HG03025 (cell line): ENCODE results near the gene KIF16B.
"Not testable (repeated sequence)": the region's sequence is repeated elsewhere in the genome, so short reads cannot be mapped to it uniquely, and the experiment has no call there.

Source experiments
- ATAC-seq: cut with Tn5 transposase; IDR thresholded peaks from one replicate; pipeline ENCODE4 v1.9.1; 2021; ENCODE audit warnings: mild to moderate bottlenecking, moderate library complexity; ENCODE audit not compliant: unreplicated experiment, low FRiP score

KIF16B gene

GRCh38 chr20:16526433-16527380 is 46.5 kb downstream of the KIF16B start:
- no peak for ATAC-seq

DNA sequence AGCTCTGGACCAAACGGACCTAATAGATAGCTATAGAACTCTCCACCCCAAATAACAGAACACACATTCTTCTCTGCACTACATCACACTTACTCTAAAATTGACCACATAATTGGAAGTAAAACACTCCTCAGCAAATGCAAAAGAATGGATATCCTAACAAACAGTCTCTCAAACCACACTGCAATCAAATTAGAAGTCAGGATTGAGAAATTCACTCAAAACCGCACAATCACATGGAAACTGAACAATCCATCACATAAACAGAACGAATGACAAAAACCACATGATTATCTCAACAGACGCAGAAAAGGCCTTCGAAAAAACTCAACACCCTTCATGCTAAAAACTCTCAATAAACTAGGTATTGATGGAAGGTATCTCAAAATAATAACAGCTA is 50.6 kb downstream of the KIF16B start:
- not testable (repeated sequence) for ATAC-seq

- ATAC-seq = no peak
Measured at GRCh38 chr20:16520154-16520553, 53.1 kb downstream of the KIF16B start.

DNA sequence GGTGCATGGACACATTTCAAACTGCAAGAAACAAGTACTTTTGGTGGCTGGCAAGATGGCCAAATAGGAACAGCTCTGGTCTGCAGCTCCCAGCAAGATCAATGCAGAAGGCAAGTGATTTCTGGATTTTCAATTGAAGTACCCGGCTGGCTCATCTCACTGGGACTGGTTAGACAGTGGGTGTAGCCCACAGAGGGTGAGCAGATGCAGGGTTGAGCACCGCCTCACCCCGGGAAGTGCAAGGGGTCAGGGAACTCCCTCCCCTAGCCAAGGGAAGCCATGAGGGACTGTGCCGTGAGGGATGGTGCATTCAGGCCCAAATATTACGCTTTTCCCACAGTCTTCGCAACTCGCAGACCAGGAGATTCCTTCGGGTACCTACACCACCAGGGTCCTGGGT is 53.6 kb downstream of the KIF16B start:
- not testable (repeated sequence) for ATAC-seq

GRCh38 chr20:16518784-16519084 is 54.5 kb downstream of the KIF16B start:
- no peak for ATAC-seq

- ATAC-seq = no peak
Measured at GRCh38 chr20:16517946-16518783, 55.1 kb downstream of the KIF16B start.

DNA sequence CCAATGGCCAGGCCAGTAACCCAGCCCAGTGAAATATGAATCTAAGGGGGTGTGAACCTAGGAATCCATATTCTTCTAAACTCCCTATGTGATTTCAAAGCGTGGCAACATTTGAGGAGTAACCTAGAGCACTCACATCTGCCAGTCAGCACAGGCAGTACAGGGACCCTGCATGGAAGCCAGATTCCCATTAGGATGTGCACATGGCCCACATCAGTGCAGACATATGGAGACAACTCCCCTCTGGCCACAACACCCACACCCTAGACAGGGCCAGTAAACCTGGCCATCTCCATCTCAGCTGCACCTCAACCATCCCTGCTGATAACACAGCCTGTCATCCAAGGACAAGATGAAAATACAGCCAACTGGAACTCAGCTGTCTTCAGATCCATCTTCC is 56.5 kb downstream of the KIF16B start:
- ATAC-seq = no peak

- no peak for ATAC-seq
Measured at GRCh38 chr20:16515046-16515445, 58.2 kb downstream of the KIF16B start.

DNA sequence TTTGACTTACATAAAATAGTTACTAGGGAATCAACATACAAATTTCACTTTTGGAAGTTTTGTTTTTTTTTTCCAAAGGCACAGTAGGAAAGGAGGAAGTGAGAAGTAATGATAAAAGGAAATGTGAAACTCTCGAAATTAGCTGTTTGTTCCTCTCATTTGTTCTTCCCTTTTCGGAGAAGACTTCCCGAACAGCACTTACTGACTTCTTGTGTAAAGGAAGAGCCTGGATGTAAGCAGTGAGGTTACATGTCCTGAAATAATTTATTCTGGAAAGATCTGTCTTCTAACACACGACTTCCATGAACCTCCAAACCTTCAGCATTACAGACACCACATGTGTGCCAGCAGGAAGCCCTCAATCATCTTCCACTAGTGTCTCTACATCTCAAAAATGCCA is 59.1 kb downstream of the KIF16B start:
- ATAC-seq = no peak

DNA sequence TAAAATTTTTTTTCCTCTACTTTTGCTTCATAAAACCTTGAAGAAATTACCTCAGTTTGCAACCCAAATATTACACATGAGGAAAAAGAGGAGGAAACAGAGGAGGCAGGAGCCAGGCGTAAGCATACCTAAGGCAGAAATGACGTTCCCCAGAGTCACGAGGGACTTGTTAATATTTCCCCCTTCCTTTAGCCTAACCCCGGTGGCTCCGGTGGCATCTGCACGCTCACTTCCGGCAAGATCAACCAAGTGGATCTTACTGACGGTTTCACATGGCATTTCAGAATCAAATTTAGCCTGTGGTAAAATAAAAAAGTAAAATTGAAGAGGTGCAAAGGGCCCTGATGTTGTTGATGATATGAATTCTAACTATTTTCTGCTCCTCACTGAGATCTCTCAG is 67.4 kb downstream of the KIF16B start:
- no peak for ATAC-seq

DNA sequence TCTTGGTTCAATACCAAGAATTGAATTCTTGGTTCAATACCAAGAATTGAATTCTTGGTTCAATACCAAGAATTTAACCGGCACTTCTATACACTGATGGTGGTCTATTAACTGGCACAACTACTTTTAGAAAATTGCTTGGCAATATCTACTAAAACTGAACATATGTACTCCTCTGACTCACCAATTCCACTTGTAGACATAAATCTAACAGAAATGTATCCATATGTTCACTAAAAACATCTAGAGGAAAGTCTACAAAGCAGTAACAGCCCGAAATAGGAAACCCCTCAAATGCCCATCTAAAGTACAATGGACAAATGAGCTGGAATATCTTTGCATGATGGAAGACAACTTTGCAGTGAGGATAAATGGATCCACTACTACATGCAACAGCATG is 71.9 kb downstream of the KIF16B start:
- no peak for ATAC-seq

DNA sequence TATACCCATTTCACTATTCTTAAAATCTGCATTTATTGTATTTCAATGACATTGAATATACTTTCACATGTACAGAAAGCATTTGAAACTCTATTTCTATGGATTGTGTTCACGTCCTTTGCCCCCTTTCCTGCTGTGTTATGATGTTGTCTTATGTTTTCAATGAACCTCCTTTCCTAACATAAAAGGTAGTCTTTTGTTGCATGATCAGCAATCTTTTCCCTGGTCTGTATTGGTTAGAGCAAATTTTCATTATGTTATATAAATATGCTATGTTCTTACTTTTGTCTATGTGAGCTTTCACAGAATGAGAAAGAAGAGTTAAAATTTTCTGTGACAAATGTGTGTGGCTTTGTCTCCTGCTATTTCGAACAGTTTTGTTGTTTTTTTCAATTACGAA is 73.1 kb downstream of the KIF16B start:
- no peak for ATAC-seq

DNA sequence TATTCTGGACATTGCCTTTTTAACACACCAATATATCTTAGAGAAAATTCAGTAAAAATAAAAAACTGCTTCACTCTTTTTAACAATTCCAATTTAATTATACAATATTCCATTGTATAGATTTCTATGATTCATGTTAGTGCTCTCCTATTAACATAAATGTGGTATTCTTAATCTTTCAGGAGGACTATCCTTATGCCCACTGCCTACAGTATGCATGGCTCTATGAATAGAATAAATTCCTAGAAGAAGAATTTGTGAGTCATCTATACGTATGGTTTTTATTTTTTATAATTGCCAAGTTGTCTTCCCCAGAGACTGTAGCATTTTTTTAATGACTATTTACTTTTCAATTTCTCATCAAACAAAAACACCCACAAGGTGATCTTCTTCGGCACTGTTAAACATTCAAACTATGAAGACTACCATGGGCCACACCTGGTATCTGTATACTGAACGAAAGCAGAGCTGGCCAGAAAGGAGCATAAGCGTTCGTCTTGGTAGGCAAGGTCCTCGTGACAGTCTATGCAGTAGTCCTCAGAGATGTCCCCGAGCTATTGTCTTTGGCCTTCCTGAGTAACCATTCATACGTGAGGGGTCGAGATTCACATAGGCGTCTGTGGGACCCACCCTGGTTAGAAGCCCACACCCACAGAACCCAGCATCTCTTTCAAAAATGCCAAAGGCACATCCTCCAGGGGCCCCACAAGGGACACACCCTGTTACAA is 74.6 kb downstream of the KIF16B start:
- no peak for ATAC-seq

DNA sequence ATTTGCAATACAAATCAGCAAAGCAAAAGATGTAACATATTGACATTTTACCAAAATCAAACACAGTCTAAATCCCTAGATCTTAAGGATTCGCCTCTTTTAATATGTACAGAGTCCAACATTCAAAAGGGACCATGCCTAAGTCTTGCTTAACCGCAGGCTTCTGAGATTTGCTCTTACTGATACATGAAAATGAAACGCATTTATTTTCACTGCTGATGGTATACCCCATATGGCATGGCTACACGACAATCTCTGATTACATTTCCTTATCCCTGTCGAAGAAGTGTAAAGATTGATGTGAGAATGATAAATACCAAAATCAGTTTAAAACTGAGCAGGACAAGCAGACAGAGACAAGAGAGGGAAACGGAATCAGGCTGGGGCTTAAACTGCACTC is 75.4 kb downstream of the KIF16B start:
- no peak for ATAC-seq

DNA sequence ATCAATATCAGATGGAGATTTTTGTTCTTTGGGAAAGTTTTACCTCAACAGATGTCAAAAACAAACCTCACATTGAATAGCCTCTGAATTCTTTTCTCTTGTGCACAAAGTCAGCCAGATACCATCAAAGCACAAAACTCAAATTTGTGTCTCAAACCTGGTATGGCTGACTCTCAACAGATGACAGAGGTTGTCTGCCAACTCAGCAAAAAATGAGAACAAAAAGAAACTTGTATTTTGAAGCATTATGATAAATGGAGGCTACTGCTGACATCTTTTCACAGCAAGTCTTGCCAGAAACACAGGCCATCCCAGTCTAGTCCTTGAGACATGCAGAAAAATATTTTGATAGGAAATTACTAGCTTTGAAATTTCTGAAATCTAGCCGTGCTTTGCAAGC is 79.8 kb downstream of the KIF16B start:
- no peak for ATAC-seq

DNA sequence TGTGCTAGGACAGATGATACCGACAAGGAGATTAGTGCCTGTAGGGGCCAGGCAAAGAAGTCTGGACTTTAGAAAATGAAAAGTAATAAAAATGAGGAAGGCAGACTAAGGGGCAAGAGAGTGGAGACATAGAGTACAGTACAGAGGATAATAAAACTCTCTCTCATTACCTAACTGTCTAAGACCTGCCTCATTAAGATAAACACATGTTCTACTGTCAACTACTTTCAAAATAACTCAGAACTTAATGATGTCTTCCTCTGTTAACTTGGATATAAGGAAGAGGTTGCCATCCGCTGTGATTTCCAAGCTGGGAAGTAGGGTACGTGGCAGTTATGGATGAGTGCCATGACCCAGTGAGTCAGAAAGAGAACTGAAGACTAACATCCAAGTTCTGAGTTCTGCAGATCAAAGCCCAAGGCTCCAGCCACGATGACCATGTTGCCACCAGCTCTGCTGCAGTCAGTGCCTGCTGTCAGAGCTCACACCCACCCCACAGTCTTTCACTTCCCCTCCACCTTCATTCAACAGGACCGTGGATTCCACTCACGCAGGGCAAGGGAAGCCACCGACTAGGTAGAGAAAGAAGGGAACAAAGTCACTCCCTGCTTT is 81.8 kb downstream of the KIF16B start:
- ATAC-seq = peak; percentile 82

- ATAC-seq = no peak
Measured at GRCh38 chr20:16490696-16491095, 82.6 kb downstream of the KIF16B start.

DNA sequence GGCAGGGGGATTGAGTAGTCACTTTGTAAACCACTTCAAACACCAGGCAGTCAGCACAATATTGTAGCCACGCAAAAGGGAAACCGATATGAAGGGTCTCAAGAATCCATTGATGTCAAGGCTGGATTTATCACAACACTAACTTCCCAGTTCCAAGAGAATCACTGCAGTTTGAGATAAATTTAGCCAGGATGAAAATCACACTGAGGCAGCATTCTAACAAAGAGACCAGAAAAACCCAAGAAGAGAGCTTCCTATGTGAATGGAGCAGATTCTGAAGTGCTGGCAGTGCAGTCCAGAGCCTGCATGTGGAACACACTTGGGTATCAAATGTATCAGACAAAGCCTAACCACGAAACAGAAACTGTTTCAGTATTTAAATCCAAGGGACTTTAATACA is 84.6 kb downstream of the KIF16B start:
- ATAC-seq = no peak

DNA sequence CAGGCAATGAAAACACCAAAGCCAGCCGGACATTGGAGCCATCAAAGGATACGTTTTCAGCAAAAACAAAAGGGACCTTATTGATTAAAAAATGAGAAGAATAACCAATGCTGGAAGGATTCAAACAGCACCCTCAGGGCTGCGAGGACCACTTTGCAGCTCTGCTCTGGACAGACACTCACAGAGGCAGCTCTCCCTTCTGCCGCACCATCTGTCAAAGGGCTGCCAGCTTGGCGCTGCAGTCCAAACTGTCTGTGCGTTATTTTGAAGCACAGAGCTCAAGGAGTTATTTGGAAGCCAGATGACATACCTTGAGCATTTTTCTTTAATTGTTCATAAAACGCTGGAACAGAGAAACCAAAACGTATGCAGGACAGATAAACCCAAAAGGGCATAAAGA is 85.2 kb downstream of the KIF16B start:
- ATAC-seq = no peak

DNA sequence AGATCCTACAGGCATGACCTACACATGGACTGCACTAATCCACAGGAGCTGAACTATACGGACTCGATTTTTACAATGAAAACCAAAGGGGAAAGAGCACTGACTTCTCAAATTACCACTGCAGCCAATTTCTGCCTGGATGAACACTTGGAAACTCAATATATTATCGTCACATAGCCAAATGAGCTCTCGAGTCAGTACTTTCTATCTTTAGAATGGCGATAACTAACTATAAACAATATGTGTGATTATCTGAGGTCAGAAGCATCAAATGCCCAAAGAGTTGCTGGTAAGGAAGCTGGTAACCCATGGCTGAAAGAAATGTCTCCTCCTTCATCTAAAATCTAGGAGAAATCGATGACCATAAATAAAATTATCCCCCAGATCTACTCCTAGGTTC is 86.7 kb downstream of the KIF16B start:
- ATAC-seq = no peak

DNA sequence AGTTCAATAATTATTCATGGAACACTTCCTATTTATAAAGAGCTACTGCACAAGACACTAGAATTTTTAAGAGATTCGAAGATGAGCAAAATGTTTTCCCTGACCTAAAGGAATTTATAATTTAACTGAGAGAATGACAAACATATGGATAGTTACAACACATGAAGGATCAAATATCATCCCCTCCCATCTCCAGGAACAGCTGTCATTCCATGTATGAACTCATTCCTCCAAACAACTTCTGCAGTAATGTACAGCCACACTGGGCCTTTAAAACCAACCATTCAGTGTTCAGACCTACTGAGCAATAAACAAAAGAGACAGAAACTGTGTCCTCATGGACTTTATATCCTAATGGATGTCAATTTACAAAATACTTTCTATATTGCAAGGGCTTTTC is 87.8 kb downstream of the KIF16B start:
- no peak for ATAC-seq
